GM19351 (cell line): ENCODE data around the gene MICU2.

Experiments
- ATAC-seq: cut with Tn5 transposase; IDR thresholded peaks from one replicate; pipeline ENCODE4 v1.9.1; 2021; ENCODE audit warnings: mild to moderate bottlenecking, moderate library complexity; ENCODE audit not compliant: unreplicated experiment

Gene MICU2

GRCh38 chr13:21546372-21546771 is 57.6 kb downstream of the MICU2 start:
- ATAC-seq, result no peak

- no peak for ATAC-seq
Measured at GRCh38 chr13:21544515-21544914, 59.5 kb downstream of the MICU2 start.

DNA sequence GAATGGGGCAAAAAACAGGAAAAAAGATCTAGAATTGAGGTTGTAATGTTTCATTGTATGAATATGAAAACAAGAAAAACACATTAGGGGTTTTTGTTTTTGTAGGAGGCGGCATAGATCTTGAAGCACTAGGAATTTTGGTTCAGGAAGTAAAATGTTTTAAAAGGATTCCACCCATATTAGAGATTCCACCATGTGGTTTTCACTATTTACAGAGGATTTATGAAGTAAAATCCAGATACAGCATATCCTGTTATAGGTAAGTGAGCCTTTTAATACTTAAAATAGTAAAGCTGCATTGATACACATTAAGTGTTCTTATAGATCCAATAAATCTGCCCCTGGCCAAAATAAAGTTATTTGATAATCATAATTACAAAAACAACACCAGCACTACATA is 61.4 kb downstream of the MICU2 start:
- no peak for ATAC-seq

DNA sequence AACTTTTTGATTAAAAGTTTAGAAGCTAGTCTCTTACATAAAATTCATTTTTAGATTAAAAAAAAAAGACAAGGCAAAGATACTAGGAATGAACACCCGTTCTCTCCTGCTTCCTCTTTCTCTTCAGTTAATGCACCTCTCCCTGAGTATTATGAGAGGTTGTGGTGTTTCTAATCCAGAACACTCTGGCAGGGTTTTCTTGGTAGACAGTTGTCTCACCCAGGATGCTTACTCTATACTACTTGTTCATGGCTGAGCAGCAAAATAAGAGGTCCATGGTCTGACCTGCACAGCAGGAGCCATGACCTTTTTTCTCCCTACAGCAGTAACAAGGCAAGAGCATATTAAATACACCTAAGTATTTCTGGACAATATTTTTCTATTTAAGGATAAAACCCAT is 62.0 kb downstream of the MICU2 start:
- ATAC-seq, result no peak

- no peak for ATAC-seq
Measured at GRCh38 chr13:21541271-21541670, 62.7 kb downstream of the MICU2 start.

- ATAC-seq, result no peak
Measured at GRCh38 chr13:21539687-21540086, 64.3 kb downstream of the MICU2 start.

- ATAC-seq, result no peak
Measured at GRCh38 chr13:21538753-21539152, 65.2 kb downstream of the MICU2 start.

GRCh38 chr13:21538280-21538679 is 65.7 kb downstream of the MICU2 start:
- ATAC-seq, result no peak

- ATAC-seq, result no peak
Measured at GRCh38 chr13:21537105-21537504, 66.9 kb downstream of the MICU2 start.

GRCh38 chr13:21534760-21535159 is 69.2 kb downstream of the MICU2 start:
- no peak for ATAC-seq

DNA sequence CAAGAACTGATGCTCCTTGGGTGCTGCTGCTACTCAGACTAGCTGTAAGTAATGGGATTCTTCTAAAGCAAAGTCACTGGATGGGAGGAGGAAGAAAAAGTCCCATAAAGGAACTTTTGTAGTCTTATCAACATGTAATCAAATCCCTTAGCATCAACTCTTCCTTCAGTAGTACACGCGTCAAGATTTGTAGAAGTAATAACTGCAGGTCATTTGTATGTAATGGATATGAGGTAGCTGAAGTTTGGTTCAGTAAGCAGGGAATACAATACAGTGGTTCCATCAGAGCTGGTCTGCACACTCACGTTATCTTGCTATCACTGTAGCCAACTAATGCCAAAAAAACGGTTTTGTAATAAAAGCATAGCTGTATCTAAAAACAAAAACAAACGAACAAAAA is 72.5 kb downstream of the MICU2 start:
- no peak for ATAC-seq

DNA sequence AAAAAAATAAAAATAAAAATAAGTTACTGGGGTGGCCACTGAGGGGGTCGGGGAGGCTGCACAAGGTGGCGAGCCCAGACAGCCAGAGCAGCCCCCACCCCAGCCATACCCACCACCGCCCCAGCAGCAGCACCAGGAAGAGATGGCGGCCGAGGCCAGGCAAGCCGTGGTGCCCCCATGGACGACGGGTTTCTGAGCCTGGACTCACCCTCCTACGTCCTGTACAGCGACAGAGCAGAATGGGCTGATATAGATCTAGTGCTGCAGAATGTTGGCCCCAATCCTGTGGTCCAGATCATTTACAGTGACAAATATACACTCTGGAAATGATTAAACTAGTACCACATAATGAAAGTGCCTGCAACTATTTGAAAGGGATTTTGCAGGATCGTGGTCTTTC is 73.3 kb downstream of the MICU2 start:
- ATAC-seq, result no peak

DNA sequence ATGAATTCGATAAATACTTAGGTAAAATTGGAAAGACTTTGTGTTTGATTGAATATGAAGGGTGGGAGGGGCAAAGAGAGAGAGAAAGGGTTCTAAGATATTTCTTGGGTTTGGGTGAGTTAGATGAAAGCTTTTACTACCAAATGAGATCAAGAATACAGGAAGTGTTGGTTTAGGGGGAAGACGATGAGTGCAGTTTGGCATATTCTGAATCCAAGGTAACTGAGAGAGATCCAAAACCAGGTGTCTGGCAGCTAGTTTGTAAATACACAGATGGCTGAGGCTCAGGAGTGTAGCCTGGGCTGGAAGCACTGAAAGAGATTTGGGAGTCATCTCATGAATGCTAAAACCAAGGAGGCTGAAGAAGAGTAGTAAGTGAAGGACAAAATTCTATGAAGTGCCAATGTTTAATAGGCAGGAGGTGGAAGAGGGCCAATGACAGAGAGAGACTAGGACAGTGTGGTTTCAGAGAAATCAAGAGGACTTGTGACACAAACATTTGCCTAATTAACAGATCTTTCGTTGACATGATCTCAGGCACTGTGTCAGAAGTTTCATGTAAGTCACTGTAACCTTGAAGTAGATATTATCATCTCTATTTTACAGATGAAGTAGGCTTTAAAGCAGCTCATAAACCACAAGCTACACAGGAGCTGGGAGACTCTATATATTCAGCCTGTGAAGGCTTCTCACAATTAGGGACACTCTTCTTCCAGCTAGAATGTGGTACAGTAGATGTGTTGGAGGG is 74.7 kb downstream of the MICU2 start:
- ATAC-seq, result no peak

GRCh38 chr13:21528616-21529015 is 75.4 kb downstream of the MICU2 start:
- no peak for ATAC-seq

GRCh38 chr13:21526707-21527540 is 77.0 kb downstream of the MICU2 start:
- ATAC-seq, result no peak

- no peak for ATAC-seq
Measured at GRCh38 chr13:21522847-21523246, 81.1 kb downstream of the MICU2 start.

DNA sequence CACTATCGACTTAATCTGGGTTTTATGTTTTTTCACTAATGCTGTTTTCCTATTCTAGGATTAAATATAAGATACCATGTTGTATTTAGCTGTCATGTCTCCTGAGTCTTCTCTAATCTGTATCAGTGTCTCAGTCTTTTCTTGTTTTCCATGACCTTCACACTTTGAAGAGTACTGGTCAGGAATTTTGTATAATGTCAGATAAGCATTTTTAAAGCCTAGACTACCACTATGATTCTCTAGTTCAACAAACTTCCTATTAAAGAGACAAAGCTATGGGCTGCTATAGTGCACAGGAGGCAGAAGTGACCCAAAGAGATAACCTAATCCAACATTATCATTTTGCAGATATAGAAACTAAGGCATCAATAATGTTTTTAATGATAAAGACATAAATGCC is 81.8 kb downstream of the MICU2 start:
- no peak for ATAC-seq

GRCh38 chr13:21518617-21519144 is 85.3 kb downstream of the MICU2 start:
- ATAC-seq, result no peak

DNA sequence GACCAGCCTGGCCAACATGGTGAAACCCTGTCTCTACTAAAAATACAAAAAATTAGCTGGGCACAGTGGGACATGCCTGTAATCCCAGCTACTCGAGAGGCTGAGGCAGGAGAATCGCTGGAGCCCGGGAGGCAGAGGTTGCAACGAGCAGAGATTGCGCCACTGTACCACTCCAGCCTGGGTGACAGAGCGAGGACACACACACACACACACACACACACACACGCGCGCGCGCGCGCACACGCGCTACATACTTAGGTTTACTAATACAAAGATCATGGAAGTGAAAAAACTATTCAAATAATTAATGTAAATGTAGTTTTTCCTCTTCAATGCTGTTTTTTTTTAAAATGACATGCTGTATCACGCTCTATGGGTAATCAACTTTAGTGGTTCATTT is 86.4 kb downstream of the MICU2 start:
- ATAC-seq, result no peak

GRCh38 chr13:21516805-21517204 is 87.2 kb downstream of the MICU2 start:
- ATAC-seq, result no peak

DNA sequence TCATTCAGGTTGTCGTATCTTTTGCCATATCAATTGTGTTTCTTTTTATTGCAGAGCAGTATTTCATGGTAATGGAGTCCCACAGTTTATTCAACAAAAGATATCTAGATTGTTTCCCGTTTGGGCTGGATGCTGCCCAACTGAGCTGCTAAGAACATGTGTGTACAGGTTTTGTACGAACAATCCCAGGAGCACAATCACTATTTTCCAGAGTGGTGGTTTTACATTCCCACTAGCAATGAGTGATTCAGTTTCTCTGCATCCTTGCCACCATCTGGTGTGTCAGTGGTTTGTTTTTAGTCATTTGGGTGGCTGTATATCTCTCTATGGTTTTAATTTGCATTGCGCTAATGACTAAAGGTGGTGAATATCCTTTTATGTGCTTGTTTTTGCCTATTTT is 92.1 kb downstream of the MICU2 start:
- ATAC-seq, result no peak

DNA sequence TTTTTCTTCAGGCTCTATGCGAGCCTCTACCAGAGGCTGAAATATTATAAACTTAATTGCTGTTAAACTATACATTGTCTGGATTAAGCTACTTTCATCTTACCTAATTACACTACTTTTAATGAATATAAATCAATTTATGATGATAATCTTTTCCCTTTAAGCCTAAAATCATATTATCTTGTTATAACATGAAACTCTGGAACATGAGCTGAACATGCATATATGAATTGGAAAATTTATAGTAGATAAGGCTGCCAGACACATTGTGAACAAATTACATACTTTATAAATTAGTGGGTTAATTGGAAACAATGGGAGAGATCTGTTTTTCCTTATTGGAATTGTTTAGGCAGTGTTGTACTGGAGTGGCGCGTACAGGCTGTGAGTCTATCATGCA is 99.6 kb downstream of the MICU2 start:
- ATAC-seq, result no peak
